HG03066 (cell line): ENCODE measurements around the gene FBN2.

ENCODE experiments used
- ATAC-seq: cut with Tn5 transposase; IDR thresholded peaks from one replicate; pipeline ENCODE4 v1.9.1; 2021; ENCODE audit warnings: low read depth; ENCODE audit not compliant: unreplicated experiment

FBN2 gene

DNA sequence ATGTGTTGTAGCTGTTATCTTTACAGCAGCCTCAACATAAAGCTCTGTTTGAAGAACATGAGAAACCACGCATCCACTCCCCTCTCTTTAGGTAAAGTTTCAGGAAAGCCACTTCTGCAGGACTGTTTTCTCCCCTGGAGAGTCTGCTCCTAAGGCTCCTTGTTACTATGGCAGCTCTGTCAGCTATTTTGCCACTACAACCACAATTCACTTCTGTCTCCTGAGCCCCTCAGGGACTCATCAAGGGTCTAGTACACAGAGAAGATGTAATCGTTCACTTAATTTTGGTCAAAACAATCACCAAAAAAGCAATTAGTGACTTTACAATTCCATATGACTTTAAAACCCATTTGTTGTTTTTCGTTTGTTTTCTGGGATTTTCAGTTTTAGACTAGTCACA, 157.7 kb downstream of the FBN2 start:
- ATAC-seq: no peak

DNA sequence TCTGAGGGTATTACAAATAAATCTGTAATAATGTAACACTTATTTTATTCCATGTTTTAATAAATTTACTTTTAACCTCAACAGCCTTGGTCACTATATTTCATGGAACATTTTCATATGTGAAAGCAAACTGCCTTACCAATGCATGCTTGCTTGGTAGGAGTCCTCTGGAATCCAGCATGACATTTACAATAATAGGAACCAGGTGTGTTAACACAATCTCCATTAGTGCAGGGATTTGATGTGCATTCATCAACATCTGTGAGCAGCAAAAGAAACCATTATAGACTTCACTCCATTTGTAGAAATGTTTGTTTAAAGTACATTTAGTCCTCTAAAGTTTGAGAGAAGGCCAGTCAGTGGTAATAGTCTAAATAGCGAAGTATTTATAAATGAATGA, 159.4 kb downstream of the FBN2 start:
- ATAC-seq: no peak

DNA sequence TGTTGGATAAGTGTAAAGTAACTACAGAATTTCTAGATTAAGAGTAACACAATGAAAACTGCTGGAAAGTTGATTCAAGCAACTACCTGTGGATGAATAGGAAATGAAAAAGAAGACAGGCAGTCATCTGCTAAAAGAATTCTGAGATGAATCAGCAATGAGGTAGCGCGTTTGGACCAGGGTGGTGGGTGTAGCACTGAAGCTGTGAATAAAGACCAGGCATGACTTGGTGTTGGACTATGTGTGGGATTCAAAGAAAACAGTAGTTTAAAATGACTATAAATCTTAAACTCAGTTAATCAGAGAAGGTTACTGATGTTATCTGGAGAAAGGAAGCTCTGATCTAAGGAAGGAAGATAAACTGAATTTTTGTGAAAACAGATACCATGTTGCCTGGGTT, 159.8 kb downstream of the FBN2 start:
- ATAC-seq: no peak

DNA sequence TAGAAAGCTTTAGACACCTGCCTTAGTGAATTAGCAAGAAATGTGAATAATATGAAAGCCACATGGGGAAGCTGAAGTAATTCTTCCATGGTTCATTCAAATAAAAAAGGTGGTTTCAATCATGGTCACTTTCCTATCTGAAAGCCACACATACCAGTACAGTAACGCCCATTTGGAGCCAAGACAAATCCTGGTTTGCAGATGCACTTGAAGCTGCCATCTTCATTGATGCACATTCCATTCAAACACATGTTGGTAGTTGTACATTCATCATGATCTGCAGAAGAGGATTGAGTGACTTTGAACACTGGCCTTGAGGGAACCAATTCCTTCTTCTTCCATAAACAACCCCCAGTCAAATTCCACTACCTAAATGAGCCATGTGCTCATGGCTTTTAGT, 161.5 kb downstream of the FBN2 start:
- no peak for ATAC-seq

DNA sequence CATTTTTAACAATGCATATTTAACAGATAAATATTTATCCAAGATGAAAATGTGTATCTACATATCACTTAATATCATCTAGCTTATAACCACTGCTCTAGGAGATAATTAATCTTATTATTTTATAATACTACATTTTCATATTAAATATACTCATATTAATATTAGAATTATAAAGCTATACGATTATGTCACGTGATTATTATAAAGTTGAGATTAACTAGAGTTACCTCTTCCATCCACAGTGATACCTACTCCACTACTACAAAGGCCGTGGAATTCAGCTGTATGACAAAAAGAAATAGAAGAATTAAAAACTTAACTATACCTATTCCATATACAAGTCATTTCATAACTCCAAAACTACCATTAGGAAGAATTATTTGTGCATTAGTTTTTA, 171.9 kb downstream of the FBN2 start:
- ATAC-seq: no peak

DNA sequence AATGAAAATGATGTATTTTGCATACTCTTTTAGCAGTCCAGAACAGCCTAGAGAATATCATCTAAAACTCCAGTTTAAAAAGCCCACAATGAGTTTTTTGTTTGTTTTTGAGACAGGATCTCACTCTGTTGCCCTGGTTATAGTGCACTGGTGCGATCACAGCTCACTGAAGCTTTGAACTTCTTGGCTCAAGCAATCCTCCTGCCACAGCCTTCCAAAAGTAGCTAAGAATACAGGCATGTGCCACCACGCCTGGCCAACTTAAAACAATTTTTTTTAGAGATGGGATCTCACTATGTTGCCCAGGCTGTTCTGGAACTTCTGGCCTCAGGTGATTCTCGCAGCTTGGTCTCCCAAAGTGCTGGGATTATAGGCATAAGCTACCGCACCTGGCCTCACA, 175.7 kb downstream of the FBN2 start:
- ATAC-seq: no peak

DNA sequence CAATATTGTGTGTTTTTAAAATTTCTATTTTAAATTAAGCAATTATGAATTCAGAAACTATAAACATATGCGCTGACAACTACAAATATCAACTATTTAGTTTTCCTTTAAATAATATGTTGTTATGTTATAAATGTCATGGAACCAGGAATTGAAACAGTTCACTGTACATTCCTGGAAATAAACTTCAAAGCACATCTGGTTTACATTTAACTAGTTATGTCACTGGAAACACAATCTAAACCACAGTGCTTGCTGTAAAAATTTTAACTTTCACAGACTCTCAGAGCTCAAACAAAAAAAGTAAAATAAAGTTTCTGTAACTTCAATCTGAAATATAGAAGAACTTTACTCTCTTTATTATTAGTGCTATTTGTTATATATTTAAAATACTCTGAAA, 179.2 kb downstream of the FBN2 start:
- no peak for ATAC-seq

DNA sequence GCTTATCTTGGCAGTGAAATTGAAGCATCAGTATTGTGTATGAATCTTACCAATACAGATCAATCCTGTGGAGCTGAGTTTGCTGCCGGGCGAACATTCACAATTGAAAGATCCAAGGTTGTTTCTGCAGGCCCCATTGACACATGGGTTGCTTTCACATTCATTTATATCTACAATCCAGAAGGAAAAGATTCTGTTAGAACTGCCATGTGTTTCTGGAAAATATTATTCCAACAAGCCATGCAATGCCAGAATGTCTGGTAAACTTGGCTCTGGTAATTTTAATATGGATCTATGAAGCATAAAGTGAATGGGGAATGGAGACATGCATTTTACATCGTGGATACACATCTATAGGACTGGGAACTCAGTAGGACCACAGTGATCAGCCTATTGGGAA, 180.8 kb downstream of the FBN2 start:
- ATAC-seq: no peak

DNA sequence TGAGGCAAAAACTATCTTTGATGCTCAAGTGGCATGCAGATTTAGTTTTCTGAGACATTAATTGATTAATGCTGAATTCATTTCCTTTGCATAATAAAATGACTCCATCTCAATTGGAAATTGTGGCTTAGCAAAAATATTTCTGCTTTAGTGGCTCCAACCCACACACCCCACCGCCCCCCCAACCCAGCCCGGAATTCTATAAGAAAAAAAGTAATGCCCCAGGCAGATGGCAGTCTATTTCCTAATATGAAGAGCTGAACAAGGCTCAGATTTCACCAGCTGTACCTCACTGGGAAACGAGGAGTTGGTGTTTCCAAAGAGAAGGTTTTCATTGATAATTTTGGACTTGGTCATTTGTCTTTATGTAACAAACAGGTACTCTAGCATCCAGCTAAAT, 182.1 kb downstream of the FBN2 start:
- no peak for ATAC-seq

DNA sequence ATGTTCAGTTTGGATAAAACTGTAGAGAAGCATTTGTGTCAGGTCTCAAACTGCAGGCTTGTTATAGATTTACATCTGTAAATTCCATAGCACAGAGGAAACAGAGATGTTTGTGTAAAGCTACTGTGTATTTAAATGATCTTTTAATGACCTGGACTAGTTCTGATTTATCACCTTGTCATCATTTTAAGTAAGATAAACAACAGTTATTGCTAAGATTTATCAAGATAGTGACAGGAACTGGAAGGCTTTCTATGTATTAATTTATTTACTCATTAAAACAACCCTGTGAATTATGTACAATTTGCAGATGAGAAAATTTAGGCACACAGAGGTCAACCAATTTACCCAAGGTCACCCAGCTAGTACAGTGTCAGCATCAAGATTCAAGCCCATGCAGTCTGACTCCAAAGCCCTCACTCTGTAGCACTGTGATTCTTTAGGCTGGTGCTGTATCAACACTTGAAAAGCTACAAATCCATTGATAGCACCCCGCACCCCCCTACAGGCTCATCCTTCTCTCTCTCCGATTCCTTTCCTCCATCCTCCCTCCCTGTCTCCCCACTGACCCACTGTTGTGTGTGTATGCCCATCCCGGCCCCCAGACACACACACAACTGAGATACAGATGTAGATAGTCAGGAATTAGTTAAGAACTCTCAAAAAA, 184.5 kb downstream of the FBN2 start:
- no peak for ATAC-seq

DNA sequence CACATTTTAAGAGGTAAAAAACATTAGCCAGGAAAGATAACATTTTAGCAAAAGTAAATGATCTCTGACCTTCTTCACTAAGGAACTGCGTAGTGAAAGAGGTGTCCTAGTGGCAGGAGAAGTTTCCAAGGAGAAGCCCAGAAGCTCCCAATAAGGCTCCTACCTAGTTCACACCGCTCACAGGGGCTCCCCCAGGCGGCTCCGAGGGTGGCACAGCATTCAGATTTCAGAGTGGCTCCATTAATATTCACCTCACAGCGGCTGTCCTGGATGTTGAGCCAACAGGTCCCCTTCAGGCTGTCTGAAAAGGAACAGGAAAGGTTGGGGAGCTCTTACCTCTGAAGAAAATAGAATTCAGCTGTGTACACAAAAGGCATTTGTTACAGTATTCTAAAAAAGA, 187.3 kb downstream of the FBN2 start:
- no peak for ATAC-seq

DNA sequence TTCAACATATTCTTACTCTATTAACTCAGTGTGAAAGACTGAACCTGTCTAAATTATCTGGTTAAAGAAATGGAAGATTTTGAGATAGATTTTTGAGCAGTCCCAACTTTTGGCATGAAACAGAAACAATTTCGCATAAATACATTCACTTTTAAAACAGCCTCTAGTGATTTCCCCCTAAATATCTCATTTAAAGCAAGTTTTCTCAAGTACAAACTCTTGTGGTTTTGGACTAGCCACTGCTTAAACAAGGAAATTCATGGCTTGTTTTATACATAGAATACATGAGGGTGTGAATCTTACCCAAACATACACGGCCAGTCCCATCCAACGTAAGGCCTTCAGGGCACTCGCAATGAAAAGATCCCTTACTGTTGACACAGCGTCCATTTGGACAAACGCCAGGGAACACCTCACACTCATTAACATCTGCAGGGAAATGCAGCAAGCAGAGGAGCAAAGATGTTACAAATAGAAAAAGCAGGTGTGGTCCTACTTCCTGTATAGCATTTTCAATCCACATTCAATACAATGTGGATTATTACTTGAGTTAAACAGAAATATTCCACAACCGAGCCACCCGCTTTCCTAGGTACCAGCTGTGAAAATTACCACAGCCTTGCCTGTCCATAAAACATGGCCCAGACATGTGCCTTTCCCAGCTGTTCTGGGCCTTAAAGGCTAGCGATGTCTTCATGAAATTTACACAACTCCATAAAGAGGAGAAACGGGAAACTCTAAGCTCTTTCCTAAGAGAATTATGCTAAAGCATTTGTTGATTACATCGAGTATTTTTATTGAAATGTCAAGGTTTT, 188.8 kb downstream of the FBN2 start:
- ATAC-seq: no peak

DNA sequence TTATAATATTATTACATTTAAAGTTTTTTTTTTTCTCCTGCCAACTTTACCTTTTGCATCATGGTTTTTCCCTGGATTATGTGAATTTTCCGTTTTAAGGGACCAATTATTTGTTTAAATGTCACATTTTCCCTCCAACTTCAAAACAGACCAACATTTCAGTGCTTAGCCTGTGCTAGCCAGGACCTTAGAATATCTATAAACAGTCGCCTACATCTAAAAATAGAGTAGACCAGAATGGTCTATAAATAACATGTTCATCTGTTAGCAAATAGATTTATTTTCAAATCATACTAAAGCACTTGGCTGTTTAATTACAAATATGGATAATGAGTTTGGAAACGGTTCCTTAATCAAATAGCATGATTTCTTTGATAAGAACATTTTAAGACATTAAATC, 192.0 kb downstream of the FBN2 start:
- ATAC-seq: no peak

DNA sequence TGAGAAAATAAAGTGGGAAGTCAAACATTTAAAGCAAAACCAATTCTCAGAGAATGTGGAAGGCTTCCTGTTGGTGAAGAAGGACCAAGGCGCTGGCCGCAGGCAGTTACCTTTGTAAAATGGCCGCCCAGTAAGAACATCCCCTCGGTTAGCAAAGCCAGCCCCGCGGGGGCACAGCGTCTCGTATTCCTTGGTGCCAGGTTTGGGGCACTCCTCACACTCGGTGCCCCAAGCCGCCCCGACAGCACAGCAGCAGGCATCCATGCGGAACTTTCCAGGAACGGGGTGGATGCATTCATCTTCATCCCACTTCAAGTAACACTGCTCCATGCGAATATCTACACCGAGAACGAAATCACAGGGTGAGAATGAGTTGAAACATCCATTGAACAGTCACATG, 192.8 kb downstream of the FBN2 start:
- no peak for ATAC-seq

DNA sequence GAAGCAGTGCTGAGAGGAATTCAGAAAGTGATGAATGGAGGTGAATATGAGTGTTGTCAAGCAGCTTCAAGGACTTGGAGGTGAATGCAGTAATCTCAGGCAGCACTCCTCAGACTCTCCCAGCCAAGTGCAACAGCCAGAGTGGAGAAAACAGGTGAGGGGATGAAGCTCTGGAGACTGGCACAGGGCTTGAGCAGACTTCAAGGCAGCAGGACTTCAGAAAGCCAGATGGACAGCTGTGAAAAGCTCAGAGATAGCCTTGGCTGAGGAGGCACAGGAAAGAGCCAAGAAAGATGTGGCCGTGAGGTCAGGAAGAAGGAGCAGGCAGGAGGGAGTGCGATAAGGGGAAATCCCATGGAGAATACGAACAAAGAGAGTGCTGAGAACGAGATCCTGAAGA, 194.9 kb downstream of the FBN2 start:
- ATAC-seq: no peak

DNA sequence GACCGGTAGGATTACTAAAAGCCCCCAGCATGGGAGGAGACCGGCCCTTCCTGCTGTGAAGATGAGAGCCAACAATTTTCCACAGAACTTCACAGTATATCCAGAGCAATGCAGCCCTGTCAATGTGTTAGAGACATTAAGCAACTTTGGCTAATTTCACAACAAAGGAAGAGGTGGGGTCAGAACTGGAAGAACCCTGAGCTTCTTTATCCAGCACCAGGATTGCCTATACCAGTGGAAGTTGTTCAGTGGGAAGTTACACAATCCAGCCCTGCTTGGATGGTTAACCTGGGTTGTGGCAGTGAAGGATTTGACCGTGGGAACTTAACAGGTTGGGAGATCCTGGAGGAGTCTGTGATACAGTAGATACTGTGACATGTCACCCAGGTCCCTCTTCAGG, 197.0 kb downstream of the FBN2 start:
- ATAC-seq: no peak

DNA sequence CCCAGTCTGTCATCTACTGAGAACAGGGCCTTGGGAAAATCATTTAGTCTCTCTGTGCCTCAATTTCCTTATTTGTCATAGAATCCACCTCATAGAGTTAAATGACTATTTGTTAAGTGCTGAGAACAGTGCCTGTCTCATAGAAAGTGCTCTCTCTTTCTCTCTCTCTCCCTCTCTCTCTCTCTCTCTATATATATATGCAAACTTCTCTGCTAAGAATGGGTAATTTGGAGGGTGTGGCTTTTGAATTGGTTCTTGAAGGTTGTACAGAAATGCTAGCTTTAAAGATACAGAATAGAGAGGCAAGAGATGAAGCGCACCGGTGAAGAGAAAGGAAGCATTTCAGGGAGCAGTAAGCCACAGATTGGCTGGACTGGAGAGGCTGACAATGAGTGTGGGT, 197.4 kb downstream of the FBN2 start:
- no peak for ATAC-seq

DNA sequence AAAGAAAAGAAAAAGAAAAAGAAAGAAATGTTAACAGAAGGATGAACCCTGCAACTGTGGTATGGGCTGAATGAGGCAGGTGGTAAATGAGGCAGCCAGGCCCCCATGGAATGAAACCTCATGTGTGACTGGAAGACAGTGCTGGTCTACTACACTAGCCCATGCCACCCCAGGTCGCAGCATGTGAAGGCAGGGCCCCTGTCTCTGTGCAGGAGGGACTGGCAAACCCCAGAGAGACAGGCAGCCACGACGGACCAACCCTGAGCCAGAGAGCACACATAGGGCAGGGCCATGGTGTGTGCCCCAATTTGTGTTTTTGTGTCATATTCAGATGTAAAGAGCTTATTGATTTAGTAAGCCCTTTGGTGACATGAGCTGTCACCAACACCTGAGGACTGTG, 198.5 kb downstream of the FBN2 start:
- ATAC-seq: no peak

DNA sequence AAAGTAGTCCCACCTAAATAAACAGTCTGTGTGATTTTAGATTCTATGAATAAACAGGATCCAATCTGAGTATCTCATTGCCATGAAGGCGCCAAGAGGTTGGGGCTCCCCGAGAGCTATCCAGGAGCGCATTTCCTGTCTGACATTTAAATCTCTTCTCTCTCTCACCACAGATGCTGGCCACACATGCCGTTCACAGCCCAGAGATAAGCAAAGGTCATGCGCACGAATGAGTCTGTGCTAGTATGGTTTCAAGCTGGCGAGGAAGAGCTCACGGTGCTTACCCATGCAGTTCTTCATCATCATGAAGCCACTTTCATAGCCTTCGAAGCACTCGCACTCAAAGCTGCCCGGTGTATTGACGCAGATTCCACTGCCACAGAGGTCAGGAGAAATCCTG, 199.4 kb downstream of the FBN2 start:
- no peak for ATAC-seq

DNA sequence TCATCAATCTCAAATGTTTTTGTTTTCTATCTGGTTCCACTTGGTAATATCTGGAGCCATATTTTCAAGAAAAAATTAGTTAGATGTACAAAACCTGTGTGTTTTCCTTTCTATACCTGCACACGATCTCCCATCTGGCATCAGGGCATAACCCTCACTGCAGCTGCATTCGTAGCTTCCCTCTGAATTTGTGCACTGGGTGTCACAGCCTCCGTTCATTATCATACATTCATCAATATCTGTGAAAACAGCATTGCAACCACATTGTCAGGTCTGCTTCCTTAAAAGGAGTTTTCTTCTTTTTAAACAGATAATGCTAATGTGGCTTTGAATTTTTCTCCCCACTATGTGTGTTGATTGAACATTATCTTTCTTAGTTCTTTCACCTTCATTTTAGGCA, 202.7 kb downstream of the FBN2 start:
- no peak for ATAC-seq

DNA sequence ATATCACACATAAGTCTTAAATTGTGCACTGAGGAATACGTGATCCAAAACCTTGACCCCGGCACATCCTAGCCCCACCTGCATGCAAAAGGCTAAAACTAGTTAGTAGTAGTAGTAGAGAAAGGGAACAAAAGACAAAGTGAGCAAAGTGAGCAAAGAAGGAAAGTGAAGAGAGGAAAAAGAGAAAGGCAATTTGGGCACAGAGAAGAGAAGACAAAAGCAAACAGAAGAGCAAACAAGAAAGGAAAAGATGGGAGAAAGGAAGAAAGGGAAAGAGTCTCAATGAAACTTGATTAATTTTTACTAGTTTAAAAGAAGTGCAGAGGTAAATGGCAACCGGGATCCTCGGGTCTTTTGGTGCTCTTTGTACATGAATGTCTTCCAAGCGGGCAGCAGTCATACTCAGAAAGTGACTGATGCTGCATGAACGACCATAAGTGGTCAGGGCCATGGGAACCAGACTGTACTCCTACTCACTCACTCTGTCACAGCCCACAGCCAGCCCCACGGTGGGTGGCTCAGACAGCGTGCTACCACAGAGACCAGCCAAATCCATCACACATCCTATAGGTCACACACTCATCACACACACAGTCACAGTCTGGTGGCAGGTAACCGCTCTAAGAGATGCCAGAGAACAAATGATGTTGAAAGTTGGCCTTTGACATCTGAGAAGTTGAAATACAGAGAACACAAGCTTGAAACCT, 203.9 kb downstream of the FBN2 start:
- no peak for ATAC-seq

DNA sequence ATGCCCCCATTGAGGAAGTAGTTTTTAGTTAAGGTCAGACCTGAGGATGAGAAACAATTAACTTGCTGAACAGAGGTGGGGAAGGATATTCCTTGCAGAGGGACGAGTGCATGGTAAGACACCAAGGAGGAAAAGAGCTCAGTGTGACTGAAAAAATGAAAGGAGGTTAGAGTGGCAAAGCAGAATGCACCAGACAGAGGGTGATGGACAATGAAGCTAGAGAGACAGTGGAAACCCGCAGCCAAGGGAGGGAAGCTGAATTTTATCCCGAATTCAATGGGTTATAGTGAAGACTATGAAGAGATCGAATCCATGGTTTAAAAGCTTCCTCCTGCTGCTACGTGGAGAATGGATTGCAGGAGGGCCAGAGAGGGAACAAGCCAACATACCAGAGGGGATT, 206.8 kb downstream of the FBN2 start:
- ATAC-seq: no peak
